Measurements from ENCODE around the gene GRM3. TPM values are rescaled to one million over a fixed set of nuclear protein-coding genes. Genes with fewer than 3 reads are reported as not detected.

Gene GRM3
- total RNA-seq, 1 donor from 2014 or later: not detected

GRCh38 chr7:86747698-86748097 is 104.0 kb downstream of the GRM3 start:
- no peak for TF ChIP-seq CTCF (conservative IDR thresholded peaks at IDR 0.05; ENCODE audit: low read depth, low read length)
- no peak overlapping the region for H3K4me3 ChIP-seq (ENCODE audit: low read depth, low read length)
- no peak for DNase-seq (ENCODE audit: low read depth)

DNA sequence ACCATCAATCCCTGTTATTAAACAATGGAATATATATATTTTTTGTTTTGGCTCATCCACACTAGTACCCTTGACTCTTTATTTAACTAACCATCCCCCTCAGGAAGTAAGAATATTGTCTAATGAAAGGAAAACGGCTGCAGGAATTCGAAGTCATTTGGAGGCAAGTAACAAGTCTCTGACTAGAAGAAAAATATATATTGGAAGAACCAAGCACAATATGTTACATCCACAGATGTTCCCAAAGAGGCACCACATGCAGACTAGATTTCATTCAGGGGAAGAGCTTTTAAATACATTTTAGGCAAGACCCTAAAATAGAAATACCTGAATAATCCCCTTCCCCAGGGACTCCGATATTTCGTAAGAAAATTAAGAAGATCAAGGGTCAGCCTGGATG is 104.5 kb downstream of the GRM3 start:
- no peak for DNase-seq (ENCODE audit: low read depth)
- no peak for TF ChIP-seq CTCF (conservative IDR thresholded peaks at IDR 0.05; ENCODE audit: low read depth, low read length)
- H3K4me3 ChIP-seq (ENCODE audit: low read depth, low read length): no peak overlapping the region

DNA sequence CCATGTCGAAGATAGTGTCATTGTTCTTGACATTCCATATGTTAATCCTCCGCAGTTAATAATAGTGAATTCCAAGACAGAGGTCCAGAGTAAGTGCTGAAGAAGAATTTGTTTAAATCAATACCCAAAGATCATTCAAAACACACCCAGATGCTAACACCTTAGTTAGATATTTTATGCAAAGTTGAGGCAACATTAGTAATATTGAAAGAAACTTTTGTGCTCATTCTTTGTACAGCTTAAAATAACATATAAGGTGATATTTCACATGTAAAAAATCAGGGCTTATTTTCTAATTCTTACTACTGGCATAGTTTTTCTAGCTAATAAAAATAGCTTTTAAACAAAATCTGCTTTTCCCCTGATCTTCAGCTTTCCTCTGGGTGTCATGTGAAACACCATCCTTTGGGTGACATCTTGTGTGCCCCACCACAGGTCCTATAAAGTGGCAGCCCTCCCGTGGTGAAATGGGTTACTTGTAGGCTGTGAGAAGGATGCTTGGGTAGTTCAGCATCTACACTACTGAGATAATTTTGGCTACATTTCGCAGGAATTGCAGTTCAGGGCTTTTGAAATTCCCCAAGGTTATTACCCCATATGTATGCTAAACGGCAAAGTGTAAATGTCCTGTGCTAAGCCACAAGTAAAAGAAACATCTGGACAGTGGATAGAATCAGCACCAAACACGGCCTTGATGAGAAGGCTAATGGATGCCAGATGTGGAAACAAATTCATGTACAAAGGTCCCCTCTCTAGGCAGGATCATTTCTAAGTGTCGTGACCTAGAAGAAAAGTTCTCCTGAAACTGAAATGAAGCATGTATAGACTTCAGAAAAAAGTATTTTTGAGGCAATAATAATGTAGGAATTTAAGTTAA is 105.4 kb downstream of the GRM3 start:
- no peak for DNase-seq (ENCODE audit: low read depth)
- H3K4me3 ChIP-seq (ENCODE audit: low read depth, low read length): no peak overlapping the region
- no peak for TF ChIP-seq CTCF (conservative IDR thresholded peaks at IDR 0.05; ENCODE audit: low read depth, low read length)

GRCh38 chr7:86749741-86750665 is 106.3 kb downstream of the GRM3 start:
- TF ChIP-seq CTCF (conservative IDR thresholded peaks at IDR 0.05; ENCODE audit: low read depth, low read length): no peak
- DNase-seq (ENCODE audit: low read depth): no peak
- H3K4me3 ChIP-seq (ENCODE audit: low read depth, low read length): no peak overlapping the region

GRCh38 chr7:86760236-86760635 is 116.5 kb downstream of the GRM3 start:
- DNase-seq (ENCODE audit: low read depth): no peak

GRCh38 chr7:86762129-86762528 is 118.4 kb downstream of the GRM3 start:
- no peak overlapping the region for H3K4me3 ChIP-seq (ENCODE audit: low read depth, low read length)
- DNase-seq (ENCODE audit: low read depth): no peak
- TF ChIP-seq CTCF (conservative IDR thresholded peaks at IDR 0.05; ENCODE audit: low read depth, low read length): no peak

More at GRCh38 chr7:86760236-86760635, 116.5 kb downstream of the GRM3 start:
- no peak for TF ChIP-seq CTCF (conservative IDR thresholded peaks at IDR 0.05; ENCODE audit: low read depth, low read length)
- H3K4me3 ChIP-seq (ENCODE audit: low read depth, low read length): no peak overlapping the region

All from epithelial cell of proximal tubule (primary cell).